Measurements from ENCODE around the gene TMPRSS7. TPM values are rescaled to one million over a fixed set of nuclear protein-coding genes. Genes with fewer than 3 reads are reported as not detected.
"Not testable (repeated sequence)": the region's sequence is repeated elsewhere in the genome, so short reads cannot be mapped to it uniquely, and the experiment has no call there.

The TMPRSS7 gene
- total RNA-seq, 1 experiment from 2014 or later = not detected

DNA sequence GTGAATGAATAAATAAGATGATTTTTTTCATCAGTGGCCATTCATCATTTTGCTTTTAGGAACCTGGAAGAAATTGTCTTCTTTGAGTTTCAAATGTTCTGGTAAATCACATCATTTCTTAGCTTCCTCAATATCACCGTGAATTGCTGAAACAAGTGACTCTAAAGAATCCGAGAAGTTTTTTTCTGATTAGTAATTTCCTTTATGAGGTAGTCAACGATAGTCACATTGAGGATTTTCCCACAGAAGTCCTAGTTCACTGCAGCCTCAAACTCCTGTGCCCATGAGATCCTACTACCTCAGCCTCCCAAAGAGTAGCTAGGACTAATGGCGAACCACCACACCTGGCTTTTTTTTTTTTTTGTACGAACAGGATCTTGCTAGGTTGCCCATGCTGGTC lies 3.6 kb upstream of the TMPRSS7 start:
- no peaks in the 10 kb centered on the region for H3K4me1 Mint-ChIP-seq (ENCODE audit: insufficient read depth, unreplicated experiment)
- no TSS peak for BruUV-seq (replicated peaks)
- H3K27ac Mint-ChIP-seq (ENCODE audit: low read depth, unreplicated experiment) = no peak overlapping the region
- ChIA-PET POLR2A (no interaction called here), CTCF (interaction anchor here (1.0 to 4.8 kb wide), 2 partner anchors 12 to 42 kb away, joined by 5 to 34 read pairs; no protein-coding TSS in a partner anchor)
- H3K9me3 Mint-ChIP-seq (ENCODE audit: unreplicated experiment) = no peaks in the 10 kb centered on the region
- intact Hi-C loops (cut with micrococcal nuclease) = no loop called here
- H3K4me3 Mint-ChIP-seq (ENCODE audit: unreplicated experiment) = no peak overlapping the region
- no peaks in the 10 kb centered on the region for H3K27me3 Mint-ChIP-seq (ENCODE audit: insufficient read depth, unreplicated experiment)
- no peak for DNase-seq (ENCODE audit: unreplicated experiment)
- no peaks in the 10 kb centered on the region for H3K36me3 Mint-ChIP-seq (ENCODE audit: insufficient read depth, unreplicated experiment)
- TF ChIP-seq, protein P1, sequence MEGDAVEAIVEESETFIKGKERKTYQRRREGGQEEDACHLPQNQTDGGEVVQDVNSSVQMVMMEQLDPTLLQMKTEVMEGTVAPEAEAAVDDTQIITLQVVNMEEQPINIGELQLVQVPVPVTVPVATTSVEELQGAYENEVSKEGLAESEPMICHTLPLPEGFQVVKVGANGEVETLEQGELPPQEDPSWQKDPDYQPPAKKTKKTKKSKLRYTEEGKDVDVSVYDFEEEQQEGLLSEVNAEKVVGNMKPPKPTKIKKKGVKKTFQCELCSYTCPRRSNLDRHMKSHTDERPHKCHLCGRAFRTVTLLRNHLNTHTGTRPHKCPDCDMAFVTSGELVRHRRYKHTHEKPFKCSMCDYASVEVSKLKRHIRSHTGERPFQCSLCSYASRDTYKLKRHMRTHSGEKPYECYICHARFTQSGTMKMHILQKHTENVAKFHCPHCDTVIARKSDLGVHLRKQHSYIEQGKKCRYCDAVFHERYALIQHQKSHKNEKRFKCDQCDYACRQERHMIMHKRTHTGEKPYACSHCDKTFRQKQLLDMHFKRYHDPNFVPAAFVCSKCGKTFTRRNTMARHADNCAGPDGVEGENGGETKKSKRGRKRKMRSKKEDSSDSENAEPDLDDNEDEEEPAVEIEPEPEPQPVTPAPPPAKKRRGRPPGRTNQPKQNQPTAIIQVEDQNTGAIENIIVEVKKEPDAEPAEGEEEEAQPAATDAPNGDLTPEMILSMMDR (IDR thresholded peaks at IDR 0.05; ENCODE audit: unreplicated experiment) = no peak

DNA sequence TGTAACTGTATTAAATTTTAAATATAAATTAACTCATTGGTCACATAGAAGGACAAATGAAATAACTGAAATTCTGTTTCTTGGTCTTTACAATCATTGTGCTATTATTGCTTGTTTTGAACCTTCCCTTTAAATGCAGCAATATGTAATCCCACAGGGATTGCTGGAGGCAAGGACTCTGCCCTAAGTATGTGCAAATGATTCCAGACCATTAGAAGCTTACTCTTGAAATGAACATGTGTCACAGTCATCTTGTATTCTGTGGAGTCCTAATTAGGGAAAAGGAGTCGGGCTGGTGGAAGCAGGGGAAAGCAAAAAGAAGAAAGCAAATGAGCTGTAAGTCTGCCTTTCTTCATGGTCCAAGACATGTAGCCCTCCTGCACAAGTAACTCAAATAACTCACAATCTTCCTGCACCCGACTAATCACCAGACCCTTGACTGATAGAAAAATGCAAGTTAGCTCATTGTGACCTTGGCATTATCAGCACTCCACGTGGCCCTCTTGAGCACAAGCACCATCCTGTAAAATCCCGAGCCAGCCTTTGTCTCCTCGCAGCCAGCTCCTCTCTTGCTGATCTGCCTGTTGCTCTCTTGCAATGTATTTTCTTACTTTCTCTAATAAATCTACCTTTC lies 2.3 kb upstream of the TMPRSS7 start:
- no peaks in the 10 kb centered on the region for H3K4me1 Mint-ChIP-seq (ENCODE audit: insufficient read depth, unreplicated experiment)
- TF ChIP-seq, protein P1 (IDR thresholded peaks at IDR 0.05; ENCODE audit: unreplicated experiment) = no peak
- H3K27ac Mint-ChIP-seq (ENCODE audit: low read depth, unreplicated experiment) = no peak overlapping the region
- ChIA-PET POLR2A (no interaction called here), CTCF (interaction anchor here (0.6 to 4.8 kb wide), 3 partner anchors 11 to 269 kb away, joined by 3 to 34 read pairs (median 5); no protein-coding TSS in a partner anchor)
- no peaks in the 10 kb centered on the region for H3K36me3 Mint-ChIP-seq (ENCODE audit: insufficient read depth, unreplicated experiment)
- DNase-seq (ENCODE audit: unreplicated experiment) = no peak
- intact Hi-C loops (cut with micrococcal nuclease) = no loop called here
- no peaks in the 10 kb centered on the region for H3K9me3 Mint-ChIP-seq (ENCODE audit: unreplicated experiment)
- H3K27me3 Mint-ChIP-seq (ENCODE audit: insufficient read depth, unreplicated experiment) = no peaks in the 10 kb centered on the region
- H3K4me3 Mint-ChIP-seq (ENCODE audit: unreplicated experiment) = no peak overlapping the region
- no TSS peak for BruUV-seq (replicated peaks)

DNA sequence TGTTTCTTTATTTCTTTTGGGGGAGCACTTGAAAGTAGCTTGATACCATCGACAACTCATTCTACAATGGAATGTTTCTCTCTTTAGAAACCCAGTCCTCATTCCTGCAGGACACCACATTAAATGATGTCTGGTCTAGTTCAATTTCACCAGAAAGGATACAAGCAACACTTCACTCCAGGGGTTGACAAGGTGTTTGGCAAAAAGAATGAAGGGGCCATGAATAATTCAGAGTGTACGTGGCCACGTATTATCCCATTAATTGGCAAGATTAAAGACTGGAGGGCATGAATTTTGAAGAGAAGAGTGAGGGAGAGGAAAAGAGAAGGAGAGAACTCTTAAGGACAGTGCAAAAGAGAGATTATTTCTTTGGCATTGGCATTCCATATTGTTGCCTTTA lies 705 bp downstream of the TMPRSS7 start:
- TF ChIP-seq, protein P1 (IDR thresholded peaks at IDR 0.05; ENCODE audit: unreplicated experiment) = no peak
- Mint-ChIP-seq H3K36me3 (ENCODE audit: insufficient read depth, unreplicated experiment) (no peaks in the 10 kb centered on the region), H3K4me3 (ENCODE audit: unreplicated experiment) (no peak overlapping the region), H3K27me3 (ENCODE audit: insufficient read depth, unreplicated experiment) (no peaks in the 10 kb centered on the region), H3K27ac (ENCODE audit: low read depth, unreplicated experiment) (no peak overlapping the region), H3K4me1 (ENCODE audit: insufficient read depth, unreplicated experiment) (peaks cover 6% of the 10 kb centered on the region), H3K9me3 (ENCODE audit: unreplicated experiment) (no peaks in the 10 kb centered on the region)
- ChIA-PET POLR2A (no interaction called here), CTCF (interaction anchor here (1.0 to 4.8 kb wide), 3 partner anchors 8 to 45 kb away, joined by 3 to 34 read pairs (median 7); no protein-coding TSS in a partner anchor)
- intact Hi-C loops (cut with micrococcal nuclease) = no loop called here
- DNase-seq (ENCODE audit: unreplicated experiment) = no peak
- no TSS peak for BruUV-seq (replicated peaks)

GRCh38 chr3:112037194-112037593 lies 2.7 kb downstream of the TMPRSS7 start:
- POLR2A ChIA-PET; CTCF ChIA-PET; H3K36me3 Mint-ChIP-seq (ENCODE audit: insufficient read depth, unreplicated experiment); H3K4me1 Mint-ChIP-seq (ENCODE audit: insufficient read depth, unreplicated experiment); H3K27ac Mint-ChIP-seq (ENCODE audit: low read depth, unreplicated experiment); BruUV-seq (replicated peaks); DNase-seq (ENCODE audit: unreplicated experiment); H3K4me3 Mint-ChIP-seq (ENCODE audit: unreplicated experiment); H3K9me3 Mint-ChIP-seq (ENCODE audit: unreplicated experiment); intact Hi-C loops (cut with micrococcal nuclease); H3K27me3 Mint-ChIP-seq (ENCODE audit: insufficient read depth, unreplicated experiment): not testable (repeated sequence)
